OCI-LY7 (cell line): ENCODE measurements around the gene SRD5A3. TPM values are rescaled to one million over a fixed set of nuclear protein-coding genes. Genes with fewer than 3 reads are reported as not detected.
A peak's percentile ranks its signal among the peaks of the same experiment; 100 is the strongest.

ENCODE experiments used
- BruUV-seq: library from RNA; stranded (reverse); fragments of 400-500 nt; replicated peaks from 2 replicates; lab custom pipeline; 2021; lab: Mats Ljungman, UMichigan
- CTCF ChIA-PET: fragments of 300-600 bp; sonication (Branson Sonifier 250); formaldehyde crosslinking; loops from one replicate; lab custom pipeline; 2022; ENCODE audit warnings: antibody characterized with exemption; ENCODE audit not compliant: unreplicated experiment; lab: Charles Lee
- POLR2A ChIA-PET: fragments of 300-600 bp; sonication (Branson Sonifier 250); formaldehyde crosslinking; loops from one replicate; lab custom pipeline; 2022; ENCODE audit warnings: antibody characterized with exemption; lab: Charles Lee
- DNase-seq: peaks from one replicate; pipeline ENCODE4 v3.0.0-alpha.2; 2015; ENCODE audit warnings: low spot score
- H2AFZ ChIP-seq: fragments of 200-600 bp; sonication (generic), shearing (Covaris generic); 2 replicates; pipeline ENCODE4 v1.6.1; 2014; ENCODE audit warnings: mild to moderate bottlenecking, antibody characterized with exemption, low read length, moderate library complexity
- H3K27ac ChIP-seq: fragments of 200-600 bp; sonication (generic); 2 replicates; pipeline ENCODE4 v1.5.1; 2014; ENCODE audit warnings: mixed run types, low read depth, mild to moderate bottlenecking, moderate library complexity, low read length, inconsistent platforms; ENCODE audit not compliant: poor library complexity, severe bottlenecking
- H3K36me3 ChIP-seq: fragments of 200-600 bp; sonication (generic); 2 replicates; pipeline ENCODE4 v1.6.1; 2014; ENCODE audit warnings: mild to moderate bottlenecking, antibody characterized with exemption, low read length, moderate library complexity, mixed read lengths; ENCODE audit not compliant: insufficient read depth
- H3K4me1 ChIP-seq: fragments of 200-600 bp; sonication (generic); 2 replicates; pipeline ENCODE4 v1.5.1; 2014; ENCODE audit warnings: mild to moderate bottlenecking, low read length; ENCODE audit not compliant: insufficient read depth, poor library complexity, severe bottlenecking
- H3K4me2 ChIP-seq: fragments of 200-600 bp; sonication (generic); 2 replicates; pipeline ENCODE4 v1.6.1; 2014; ENCODE audit warnings: mild to moderate bottlenecking, low read length
- H3K4me3 ChIP-seq: fragments of 200-600 bp; sonication (generic); 2 replicates; pipeline ENCODE4 v1.5.1; 2014; ENCODE audit warnings: mild to moderate bottlenecking, low read depth, low read length; ENCODE audit not compliant: poor library complexity, severe bottlenecking
- H3K79me2 ChIP-seq: fragments of 200-600 bp; sonication (generic); 2 replicates; pipeline ENCODE4 v1.6.1; 2016; ENCODE audit warnings: low read depth, mild to moderate bottlenecking, low read length, moderate library complexity, mixed read lengths; ENCODE audit not compliant: insufficient read depth
- H3K9me2 ChIP-seq: fragments of 200-600 bp; sonication (generic); 2 replicates; pipeline ENCODE4 v1.6.1; 2016; ENCODE audit warnings: mild to moderate bottlenecking, low read length, mixed read lengths; ENCODE audit not compliant: insufficient read depth
- H3K9me3 ChIP-seq: fragments of 200-600 bp; sonication (generic); 2 replicates; pipeline ENCODE4 v1.6.1; 2014; ENCODE audit warnings: mild to moderate bottlenecking, mixed run types, low read length, mixed read lengths
- H4K20me1 ChIP-seq: fragments of 200-600 bp; sonication (generic); 2 replicates; pipeline ENCODE4 v1.6.1; 2014; ENCODE audit warnings: mild to moderate bottlenecking, antibody characterized with exemption, low read length, moderate library complexity, mixed read lengths; ENCODE audit not compliant: insufficient read depth
- EZH2phosphoT487 ChIP-seq: fragments of 200-600 bp; sonication (generic); IDR thresholded peaks from 2 replicates; pipeline ENCODE4 v1.6.1; 2018; ENCODE audit warnings: low read depth, borderline replicate concordance, mild to moderate bottlenecking, mixed run types, antibody characterized with exemption, low read length, moderate library complexity, mixed read lengths
- intact Hi-C: fragments of 100-400 bp; cut with micrococcal nuclease; formaldehyde crosslinking; loops from one replicate; pipeline ENCODE4 v1.10.0; 2022; ENCODE audit not compliant: unreplicated experiment
- total RNA-seq, 2 experiments: library from RNA; depleted of rRNA in 1 of 2; stranded (reverse); fragments of >200 nt in 1 of 2; shearing (Covaris generic) in 1 of 2; gene quantifications; 2 replicates each; pipeline ENCODE4 v1.2.3, GENCODE V29; 2014 to 2022
- TF ChIP-seq, protein P1 (sequence below): fragments of 200-600 bp; sonication (generic); conservative IDR thresholded peaks from 2 replicates; pipeline ENCODE4 v1.5.1; 2014; ENCODE audit warnings: mild to moderate bottlenecking, antibody characterized with exemption, low read length, moderate library complexity, mixed read lengths

SRD5A3 gene
- total RNA-seq, 2 experiments from 2014 or later, result 3.9 to 15.3 TPM

DNA sequence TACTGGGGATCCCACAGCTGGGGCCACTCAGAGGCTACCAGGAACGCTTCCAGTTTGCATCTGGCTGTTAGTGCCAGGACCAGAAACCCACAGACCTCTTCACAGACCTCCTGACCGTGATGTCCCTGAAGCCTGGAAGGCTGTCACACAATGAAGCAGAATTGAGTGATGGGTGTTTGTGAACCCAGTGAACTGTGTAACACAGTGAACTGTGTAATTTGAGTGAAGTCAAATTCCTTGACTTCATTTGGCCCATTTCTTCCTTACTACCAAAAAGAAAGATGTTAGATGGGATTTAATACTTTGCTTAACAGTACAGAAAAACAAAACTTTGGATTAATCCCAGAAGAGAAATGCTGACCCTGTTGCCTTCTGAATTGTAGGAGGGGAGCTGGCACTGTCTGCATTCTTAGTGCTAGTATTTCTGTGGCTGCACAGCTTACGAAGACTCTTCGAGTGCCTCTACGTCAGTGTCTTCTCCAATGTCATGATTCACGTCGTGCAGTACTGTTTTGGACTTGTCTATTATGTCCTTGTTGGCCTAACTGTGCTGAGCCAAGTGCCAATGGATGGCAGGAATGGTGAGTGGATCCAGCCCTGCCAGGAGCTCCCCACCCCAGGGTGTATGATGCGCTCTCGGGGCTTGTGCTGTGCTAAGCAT is 17.8 kb downstream of the SRD5A3 start:
- no peaks in the 10 kb centered on the region for H3K79me2 ChIP-seq
- BruUV-seq, result no TSS peak
- H3K9me3 ChIP-seq, result no peaks in the 10 kb centered on the region
- TF ChIP-seq, protein P1, sequence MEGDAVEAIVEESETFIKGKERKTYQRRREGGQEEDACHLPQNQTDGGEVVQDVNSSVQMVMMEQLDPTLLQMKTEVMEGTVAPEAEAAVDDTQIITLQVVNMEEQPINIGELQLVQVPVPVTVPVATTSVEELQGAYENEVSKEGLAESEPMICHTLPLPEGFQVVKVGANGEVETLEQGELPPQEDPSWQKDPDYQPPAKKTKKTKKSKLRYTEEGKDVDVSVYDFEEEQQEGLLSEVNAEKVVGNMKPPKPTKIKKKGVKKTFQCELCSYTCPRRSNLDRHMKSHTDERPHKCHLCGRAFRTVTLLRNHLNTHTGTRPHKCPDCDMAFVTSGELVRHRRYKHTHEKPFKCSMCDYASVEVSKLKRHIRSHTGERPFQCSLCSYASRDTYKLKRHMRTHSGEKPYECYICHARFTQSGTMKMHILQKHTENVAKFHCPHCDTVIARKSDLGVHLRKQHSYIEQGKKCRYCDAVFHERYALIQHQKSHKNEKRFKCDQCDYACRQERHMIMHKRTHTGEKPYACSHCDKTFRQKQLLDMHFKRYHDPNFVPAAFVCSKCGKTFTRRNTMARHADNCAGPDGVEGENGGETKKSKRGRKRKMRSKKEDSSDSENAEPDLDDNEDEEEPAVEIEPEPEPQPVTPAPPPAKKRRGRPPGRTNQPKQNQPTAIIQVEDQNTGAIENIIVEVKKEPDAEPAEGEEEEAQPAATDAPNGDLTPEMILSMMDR, result no peak
- TF ChIP-seq EZH2phosphoT487, result no peak
- ChIA-PET POLR2A (interaction anchor here (0.7 kb wide), 1 partner anchor 14 kb away, joined by 3 read pairs; no protein-coding TSS in a partner anchor), CTCF (no interaction called here)
- no peaks in the 10 kb centered on the region for H3K36me3 ChIP-seq
- intact Hi-C loops, result no loop called here
- no peak overlapping the region for H3K4me3 ChIP-seq
- no peak for DNase-seq
- no peaks in the 10 kb centered on the region for H4K20me1 ChIP-seq
- H3K9me2 ChIP-seq, result no peaks in the 10 kb centered on the region
- H3K4me1 ChIP-seq, result peaks cover 14% of the 10 kb centered on the region
- H2AFZ ChIP-seq, result peak overlapping the region; percentile 57; the same call in 1 of the 2 replicates
- no peak overlapping the region for H3K4me2 ChIP-seq
- no peak overlapping the region for H3K27ac ChIP-seq

DNA sequence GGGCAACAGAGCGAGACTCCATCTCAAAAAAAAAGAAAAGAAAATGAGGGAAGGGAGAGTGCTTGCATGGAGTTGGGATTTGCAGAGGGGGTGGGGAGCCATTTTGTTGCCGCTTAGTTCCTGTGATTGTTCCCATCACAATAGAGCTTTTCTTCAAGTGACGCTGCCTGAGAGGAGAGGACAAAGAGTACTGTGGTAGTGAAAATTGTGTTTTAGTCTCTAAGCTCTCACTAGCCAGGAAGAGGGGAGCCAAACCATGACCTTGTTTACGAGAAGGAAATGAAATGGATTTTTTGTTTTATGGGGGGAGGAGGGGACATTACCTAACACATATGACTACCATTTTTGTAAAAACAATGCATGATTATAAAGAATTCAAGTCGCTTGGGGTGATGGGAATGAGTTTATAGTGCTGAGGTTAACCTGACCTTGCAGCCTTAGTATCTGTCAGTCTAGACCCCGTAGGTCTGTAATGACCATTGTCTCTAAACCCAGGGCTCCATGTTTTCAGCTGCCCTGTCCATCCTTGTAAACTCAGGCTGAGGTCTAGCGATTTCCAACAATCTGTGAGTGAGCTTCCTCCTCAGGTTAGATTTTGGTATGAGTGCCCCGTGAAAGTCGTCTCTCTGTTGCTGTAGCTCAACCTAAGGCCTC is 18.8 kb downstream of the SRD5A3 start:
- no peaks in the 10 kb centered on the region for H3K9me3 ChIP-seq
- H3K79me2 ChIP-seq, result no peaks in the 10 kb centered on the region
- ChIA-PET CTCF (no interaction called here), POLR2A (interaction anchor here (0.6 to 1.6 kb wide), 3 partner anchors 19 to 49 kb away, joined by 3 to 5 read pairs (median 4); no protein-coding TSS in a partner anchor)
- no peak overlapping the region for H3K4me3 ChIP-seq
- H3K9me2 ChIP-seq, result no peaks in the 10 kb centered on the region
- intact Hi-C loops, result no loop called here
- no peaks in the 10 kb centered on the region for H3K36me3 ChIP-seq
- no TSS peak for BruUV-seq
- TF ChIP-seq EZH2phosphoT487, result no peak
- TF ChIP-seq, protein P1, result no peak
- peaks cover 6% of the 10 kb centered on the region for H3K4me1 ChIP-seq
- no peak overlapping the region for H3K4me2 ChIP-seq
- DNase-seq, result no peak
- no peak overlapping the region for H2AFZ ChIP-seq
- no peaks in the 10 kb centered on the region for H4K20me1 ChIP-seq
- no peak overlapping the region for H3K27ac ChIP-seq

DNA sequence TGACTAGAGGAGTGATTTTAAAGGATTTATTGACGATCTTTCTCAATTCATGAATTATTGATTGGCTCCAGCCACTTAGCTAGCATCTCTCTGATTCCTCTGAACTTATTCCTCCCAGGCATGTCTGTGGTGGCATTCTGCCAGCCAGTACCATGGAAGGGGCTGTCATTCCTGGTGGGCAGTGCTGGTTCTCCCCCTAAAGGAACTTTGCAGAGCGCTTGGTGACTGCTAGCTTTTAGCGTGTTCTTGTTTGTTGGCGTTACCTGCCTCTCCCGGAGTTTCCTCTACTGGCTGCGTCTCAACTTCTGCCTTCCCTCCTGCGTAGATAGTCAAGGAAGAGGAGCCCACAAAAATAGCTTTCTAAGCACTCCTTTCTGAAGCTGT is 19.3 kb downstream of the SRD5A3 start:
- Histone ChIP-seq H3K36me3 (no peaks in the 10 kb centered on the region), H3K4me1 (peaks cover 6% of the 10 kb centered on the region), H2AFZ (no peak overlapping the region), H3K4me2 (no peak overlapping the region), H3K9me2 (no peaks in the 10 kb centered on the region), H3K4me3 (no peak overlapping the region), H3K27ac (no peak overlapping the region), H3K9me3 (no peaks in the 10 kb centered on the region), H4K20me1 (no peaks in the 10 kb centered on the region), H3K79me2 (no peaks in the 10 kb centered on the region)
- BruUV-seq, result no TSS peak
- intact Hi-C loops, result no loop called here
- DNase-seq, result no peak
- CTCF ChIA-PET, result no interaction called here
- TF ChIP-seq EZH2phosphoT487, result no peak
- TF ChIP-seq, protein P1, result no peak
- POLR2A ChIA-PET, result interaction anchor here (0.6 to 3.1 kb wide), 4 partner anchors 18 to 49 kb away, joined by 3 to 10 read pairs (median 4); partner anchors contain the start of gene TMEM165
